IPS-18c (cell line): ENCODE data around the gene EHHADH.

Source experiments
- H3K4me3 ChIP-seq: 2 replicates; pipeline ENCODE4 v1.7.0; 2013; ENCODE audit warnings: low read depth, mild to moderate bottlenecking, low read length, moderate library complexity; ENCODE audit not compliant: insufficient read depth
- H3K9me3 ChIP-seq: one replicate; pipeline ENCODE4 v1.6.1; 2013; ENCODE audit warnings: mild to moderate bottlenecking, low read length, moderate library complexity; ENCODE audit not compliant: control insufficient read depth, insufficient read depth

Gene EHHADH

DNA sequence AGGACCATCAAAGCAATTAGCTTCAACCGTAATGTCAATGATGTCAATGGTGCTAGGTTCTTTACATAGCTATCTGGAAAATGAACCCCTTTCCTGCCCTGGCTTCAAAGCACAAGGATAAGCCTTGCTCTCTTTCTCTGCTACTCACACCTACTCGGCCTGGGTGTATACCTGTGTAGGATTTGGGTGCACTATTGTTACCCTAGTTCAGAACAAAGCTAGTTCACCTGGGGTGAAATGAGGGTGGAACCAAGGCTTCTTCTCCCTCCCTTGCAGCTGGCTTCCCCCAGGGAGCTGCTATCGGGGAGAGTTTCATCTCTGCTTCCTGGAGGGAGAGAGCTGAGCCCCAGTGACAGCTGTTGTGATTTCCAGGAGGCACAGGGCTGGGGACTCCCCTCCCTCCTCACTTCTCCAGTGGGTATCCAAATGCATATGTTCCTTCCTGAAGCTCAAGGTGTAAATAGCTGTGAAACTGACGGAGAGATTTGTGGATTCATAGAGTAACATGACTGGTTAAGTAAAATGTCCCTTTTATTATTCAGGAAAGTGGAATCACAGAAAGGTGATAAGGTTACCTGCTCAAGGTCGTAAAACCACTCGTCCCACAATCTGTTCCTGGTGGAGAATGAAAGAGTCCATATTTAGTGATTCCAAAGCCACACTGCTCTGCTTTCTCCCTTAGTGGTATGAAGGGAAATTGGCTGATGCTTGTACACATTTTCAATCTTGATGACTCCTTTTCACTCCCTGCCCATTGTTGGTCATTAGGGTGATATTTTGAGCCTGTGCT is 89.2 kb downstream of the EHHADH start:
- Histone ChIP-seq H3K4me3 (no peak overlapping the region), H3K9me3 (no peaks in the 10 kb centered on the region)

DNA sequence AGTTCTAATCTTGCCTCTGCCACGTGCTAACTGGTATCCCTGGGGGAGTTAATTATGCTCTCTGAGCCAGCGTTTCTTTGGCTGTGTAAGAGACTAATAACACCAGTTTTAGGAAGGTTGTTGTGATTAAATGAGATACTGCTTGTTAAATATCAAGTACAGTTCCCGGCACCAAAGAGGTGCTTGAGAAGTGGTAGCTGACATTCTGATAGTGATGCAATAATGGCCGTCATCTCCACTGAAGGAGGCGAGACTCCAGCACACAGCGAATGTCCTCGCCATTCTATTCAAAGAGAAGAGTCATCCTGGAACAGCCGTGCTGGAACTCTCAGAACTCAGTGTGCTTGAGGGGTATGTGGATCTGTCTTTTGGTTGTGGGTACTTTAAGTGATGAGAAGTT is 91.2 kb downstream of the EHHADH start:
- no peaks in the 10 kb centered on the region for H3K9me3 ChIP-seq
- H3K4me3 ChIP-seq, result no peak overlapping the region

GRCh38 chr3:185161761-185162160 is 92.1 kb downstream of the EHHADH start:
- Histone ChIP-seq H3K4me3 (no peak overlapping the region), H3K9me3 (no peaks in the 10 kb centered on the region)

- no peaks in the 10 kb centered on the region for H3K9me3 ChIP-seq
- no peak overlapping the region for H3K4me3 ChIP-seq
Observed at GRCh38 chr3:185157347-185157746, 96.5 kb downstream of the EHHADH start.

DNA sequence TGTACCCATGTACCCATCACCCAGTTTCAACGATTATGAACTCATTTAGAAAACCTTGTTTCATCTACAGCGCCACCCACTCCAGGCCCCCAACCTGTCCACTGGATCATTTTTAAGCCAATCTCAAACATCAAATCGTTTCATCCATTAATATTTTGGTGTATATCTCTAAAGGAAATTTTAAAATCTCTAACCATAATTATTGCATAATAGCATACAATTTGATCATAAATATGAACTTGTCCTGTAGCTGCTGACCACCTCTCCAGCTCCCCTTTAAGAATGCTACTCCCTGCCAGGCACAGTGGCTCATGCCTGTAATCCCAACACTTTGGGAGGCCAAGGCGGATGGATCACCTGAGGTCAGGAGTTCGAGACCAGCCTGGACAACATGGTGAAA is 98.2 kb downstream of the EHHADH start:
- H3K9me3 ChIP-seq, result no peaks in the 10 kb centered on the region
- H3K4me3 ChIP-seq, result no peak overlapping the region

GRCh38 chr3:185153861-185154629 is 99.8 kb downstream of the EHHADH start:
- Histone ChIP-seq H3K4me3 (no peak overlapping the region; the same call in 1 of the 2 replicates), H3K9me3 (no peaks in the 10 kb centered on the region)

GRCh38 chr3:185153171-185153771 is 100.6 kb downstream of the EHHADH start:
- Histone ChIP-seq H3K4me3 (peak overlapping the region; percentile 66), H3K9me3 (no peaks in the 10 kb centered on the region)

- Histone ChIP-seq H3K4me3 (peak within 1 kb of the TSS; percentile 66), H3K9me3 (no peaks in the 10 kb centered on the region)
Observed at GRCh38 chr3:185152410-185153170, 101.3 kb downstream of the EHHADH start, which contains the start of gene C3orf70. Gene C3orf70, minus strand, starts transcription at chr3:185153060. Its CDS starts 237 bp downstream, at chr3:185152823.

- Histone ChIP-seq H3K9me3 (no peaks in the 10 kb centered on the region), H3K4me3 (peak overlapping the region; percentile 66)
Observed at GRCh38 chr3:185151964-185152409, 101.9 kb downstream of the EHHADH start.

- no peaks in the 10 kb centered on the region for H3K9me3 ChIP-seq
- no peak overlapping the region for H3K4me3 ChIP-seq
Observed at GRCh38 chr3:185151101-185151963, 102.5 kb downstream of the EHHADH start.

GRCh38 chr3:185150561-185150960 is 103.3 kb downstream of the EHHADH start:
- Histone ChIP-seq H3K9me3 (no peaks in the 10 kb centered on the region), H3K4me3 (no peak overlapping the region)

- Histone ChIP-seq H3K4me3 (no peak overlapping the region), H3K9me3 (no peaks in the 10 kb centered on the region)
Observed at GRCh38 chr3:185149591-185149990, 104.3 kb downstream of the EHHADH start.

DNA sequence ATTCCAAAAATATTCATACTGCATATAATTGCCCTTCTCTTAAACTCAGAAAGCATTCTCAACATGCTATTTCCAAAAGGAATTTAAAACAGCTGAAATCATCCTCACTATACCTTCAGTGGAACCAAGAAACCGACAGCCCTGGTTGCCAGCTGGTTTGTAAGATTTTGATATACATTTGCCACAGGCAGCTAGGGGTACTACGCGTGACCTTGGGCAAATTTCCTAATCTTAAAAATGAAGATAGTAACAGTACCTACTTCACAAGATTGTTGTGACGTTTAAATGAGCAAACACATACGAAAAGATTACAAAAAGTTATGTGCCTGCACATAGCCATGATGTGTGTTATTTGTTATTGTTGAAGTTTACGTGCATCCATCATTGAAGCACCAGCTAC is 108.3 kb downstream of the EHHADH start:
- Histone ChIP-seq H3K9me3 (no peaks in the 10 kb centered on the region), H3K4me3 (no peak overlapping the region)

GRCh38 chr3:185144784-185145183 is 109.1 kb downstream of the EHHADH start:
- H3K9me3 ChIP-seq, result no peaks in the 10 kb centered on the region

More at GRCh38 chr3:185144784-185145183, 109.1 kb downstream of the EHHADH start:
- H3K4me3 ChIP-seq, result no peak overlapping the region
